DND-41 (cell line): ENCODE measurements around the gene LTBP2.

Experiments
- ATAC-seq: fragments of 200-7000 bp; cut with Tn5 transposase; 3 replicates; pipeline ENCODE4 v1.9.1; 2021; ENCODE audit warnings: low read depth; ENCODE audit not compliant: insufficient read depth
- DNase-seq: peaks from one replicate; pipeline ENCODE4 v3.0.0-alpha.2; 2020
- H2AFZ ChIP-seq: 2 replicates; pipeline ENCODE4 v1.6.0; 2012; ENCODE audit warnings: low read depth, low read length
- H3K27ac ChIP-seq: 2 replicates; pipeline ENCODE4 v1.5.1; 2012; ENCODE audit warnings: low read length, inconsistent platforms
- H3K27me3 ChIP-seq: fragments of 200-600 bp; sonication (generic); 2 replicates; pipeline ENCODE4 v1.6.0; 2012; ENCODE audit warnings: low read length, mild to moderate bottlenecking, inconsistent platforms; ENCODE audit not compliant: insufficient read depth, poor library complexity
- H3K36me3 ChIP-seq: 2 replicates; pipeline ENCODE4 v1.5.1; 2012; ENCODE audit warnings: low read length, inconsistent platforms; ENCODE audit not compliant: insufficient read depth
- H3K4me1 ChIP-seq: 2 replicates; pipeline ENCODE4 v1.5.1; 2012; ENCODE audit warnings: mild to moderate bottlenecking, low read length; ENCODE audit not compliant: insufficient read depth
- H3K4me2 ChIP-seq: 2 replicates; pipeline ENCODE4 v1.6.0; 2012; ENCODE audit warnings: mild to moderate bottlenecking, moderate library complexity, low read length, inconsistent platforms; ENCODE audit not compliant: insufficient read depth
- H3K4me3 ChIP-seq, 2 experiments: fragments of 200-600 bp in 1 of 2; shearing (Covaris generic) in 1 of 2; 2 replicates each; pipeline ENCODE4 v1.5.1; 2012 to 2016; ENCODE audit warnings: inconsistent platforms in 2 of 2, low read length in 2 of 2, mild to moderate bottlenecking in 2 of 2, low read depth in 1 of 2, moderate library complexity in 1 of 2
- H3K79me2 ChIP-seq: 2 replicates; pipeline ENCODE4 v1.6.0; 2012; ENCODE audit warnings: low read length, inconsistent platforms; ENCODE audit not compliant: insufficient read depth
- H3K9ac ChIP-seq: 2 replicates; pipeline ENCODE4 v1.6.0; 2012; ENCODE audit warnings: low read depth, mild to moderate bottlenecking, inconsistent platforms, low read length, moderate library complexity
- H3K9me3 ChIP-seq: 2 replicates; pipeline ENCODE4 v1.5.1; 2012; ENCODE audit warnings: low read length, moderate library complexity, mild to moderate bottlenecking, inconsistent platforms; ENCODE audit not compliant: insufficient read depth, severe bottlenecking
- H4K20me1 ChIP-seq: 2 replicates; pipeline ENCODE4 v1.6.0; 2012; ENCODE audit warnings: low read length; ENCODE audit not compliant: insufficient read depth
- CTCF ChIP-seq: IDR thresholded peaks from 2 replicates; pipeline ENCODE4 v1.5.1; 2012; ENCODE audit warnings: borderline replicate concordance, low read length, moderate library complexity, mild to moderate bottlenecking; ENCODE audit not compliant: poor library complexity, severe bottlenecking; ENCODE audit errors: extremely low read depth
- EZH2 ChIP-seq: IDR thresholded peaks from 3 replicates; pipeline ENCODE4 v1.6.1; 2012; ENCODE audit warnings: borderline replicate concordance, low read depth, mild to moderate bottlenecking, moderate library complexity, low read length, inconsistent platforms; ENCODE audit not compliant: severe bottlenecking

Gene LTBP2

GRCh38 chr14:74558655-74559054, 53.4 kb downstream of the LTBP2 start:
- H3K27me3 ChIP-seq: peaks cover 5% of the 10 kb centered on the region
- H3K36me3 ChIP-seq: no peaks in the 10 kb centered on the region
- H2AFZ ChIP-seq: no peak overlapping the region
- no peak overlapping the region for H3K4me2 ChIP-seq
- DNase-seq: no peak
- no peaks in the 10 kb centered on the region for H3K4me1 ChIP-seq
- no peak for ATAC-seq
- no peak overlapping the region for H3K27ac ChIP-seq
- H3K9me3 ChIP-seq: no peaks in the 10 kb centered on the region
- no peak overlapping the region for H3K4me3 ChIP-seq
- no peak overlapping the region for H3K9ac ChIP-seq
- H4K20me1 ChIP-seq: no peaks in the 10 kb centered on the region
- no peaks in the 10 kb centered on the region for H3K79me2 ChIP-seq
- TF ChIP-seq EZH2 (no peak), CTCF (no peak)

GRCh38 chr14:74557691-74558090, 54.3 kb downstream of the LTBP2 start:
- DNase-seq (no peak), ATAC-seq (no peak)
- no peak overlapping the region for H2AFZ ChIP-seq
- no peaks in the 10 kb centered on the region for H4K20me1 ChIP-seq
- H3K36me3 ChIP-seq: no peaks in the 10 kb centered on the region
- no peak overlapping the region for H3K9ac ChIP-seq
- H3K4me1 ChIP-seq: no peaks in the 10 kb centered on the region
- no peak for TF ChIP-seq EZH2
- TF ChIP-seq CTCF: no peak
- peaks cover 5% of the 10 kb centered on the region for H3K27me3 ChIP-seq
- H3K4me3 ChIP-seq: no peak overlapping the region
- H3K4me2 ChIP-seq: no peak overlapping the region
- H3K79me2 ChIP-seq: no peaks in the 10 kb centered on the region
- no peaks in the 10 kb centered on the region for H3K9me3 ChIP-seq
- no peak overlapping the region for H3K27ac ChIP-seq

- H3K79me2 ChIP-seq: no peaks in the 10 kb centered on the region
- no peak overlapping the region for H3K9ac ChIP-seq
- H3K4me3 ChIP-seq: no peak overlapping the region
- H3K4me1 ChIP-seq: no peaks in the 10 kb centered on the region
- no peak for TF ChIP-seq EZH2
- no peak for TF ChIP-seq CTCF
- ATAC-seq (no peak), DNase-seq (no peak)
- H3K4me2 ChIP-seq: no peak overlapping the region
- peaks cover 5% of the 10 kb centered on the region for H3K27me3 ChIP-seq
- no peaks in the 10 kb centered on the region for H4K20me1 ChIP-seq
- H3K9me3 ChIP-seq: no peaks in the 10 kb centered on the region
- no peak overlapping the region for H3K27ac ChIP-seq
- no peaks in the 10 kb centered on the region for H3K36me3 ChIP-seq
- H2AFZ ChIP-seq: no peak overlapping the region
These were observed 56.5 kb downstream of the LTBP2 start for GRCh38 chr14:74555476-74556050.
